Hepatocyte (in vitro differentiated cells): Measurements from ENCODE around the gene GPR39.

Experiments
- EZH2 ChIP-seq: fragments of 200-600 bp; sonication (generic); IDR thresholded peaks from 2 replicates; pipeline ENCODE4 v1.6.1; 2016; ENCODE audit warnings: antibody characterized with exemption, mild to moderate bottlenecking, borderline replicate concordance
- EZH2phosphoT487 ChIP-seq: fragments of 200-600 bp; sonication (generic); IDR thresholded peaks from one replicate; pipeline ENCODE4 v1.6.1; 2018; ENCODE audit warnings: antibody characterized with exemption, mild to moderate bottlenecking, low read depth, moderate library complexity; ENCODE audit not compliant: unreplicated experiment, severe bottlenecking
- TF ChIP-seq, protein P1 (sequence below): fragments of 200-600 bp; sonication (generic); IDR thresholded peaks from 2 replicates; pipeline ENCODE4 v1.5.1; 2016; ENCODE audit warnings: antibody characterized with exemption, mild to moderate bottlenecking; ENCODE audit not compliant: poor library complexity

DNA sequence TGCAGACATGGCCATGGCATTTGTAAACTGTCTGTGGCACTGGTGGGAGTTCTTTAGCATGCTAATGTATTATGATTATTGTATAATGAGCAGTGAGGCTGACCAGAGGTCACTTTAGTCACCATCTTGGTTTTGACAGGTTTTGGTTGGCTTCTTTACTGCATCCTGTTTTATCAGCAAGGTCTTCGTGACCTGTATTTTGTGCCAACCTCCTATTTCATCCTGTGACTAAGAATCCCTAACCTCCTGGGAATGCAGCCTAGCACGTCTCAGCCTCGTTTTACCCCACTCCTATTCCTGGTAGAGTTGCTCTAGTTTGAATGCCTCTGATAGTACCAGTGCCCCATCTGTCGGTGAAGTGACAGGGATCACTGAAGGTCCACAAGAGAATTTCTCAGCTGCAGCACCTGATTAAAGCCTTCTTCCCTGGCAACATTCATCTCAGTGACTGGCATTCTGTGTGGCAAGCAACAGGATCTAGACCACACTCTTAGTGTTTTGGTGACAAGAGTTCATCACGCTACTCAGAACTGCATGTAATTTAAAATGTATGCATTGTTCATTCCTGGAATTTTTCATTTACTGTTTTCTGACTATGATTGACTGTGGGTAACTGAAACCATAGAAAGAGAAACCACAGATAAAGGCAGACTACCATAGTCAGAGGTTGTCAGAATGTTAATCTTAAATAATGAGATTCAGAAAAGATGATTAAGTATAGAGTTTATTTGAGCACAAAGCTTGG is 43.0 kb upstream of the GPR39 start:
- TF ChIP-seq, protein P1, sequence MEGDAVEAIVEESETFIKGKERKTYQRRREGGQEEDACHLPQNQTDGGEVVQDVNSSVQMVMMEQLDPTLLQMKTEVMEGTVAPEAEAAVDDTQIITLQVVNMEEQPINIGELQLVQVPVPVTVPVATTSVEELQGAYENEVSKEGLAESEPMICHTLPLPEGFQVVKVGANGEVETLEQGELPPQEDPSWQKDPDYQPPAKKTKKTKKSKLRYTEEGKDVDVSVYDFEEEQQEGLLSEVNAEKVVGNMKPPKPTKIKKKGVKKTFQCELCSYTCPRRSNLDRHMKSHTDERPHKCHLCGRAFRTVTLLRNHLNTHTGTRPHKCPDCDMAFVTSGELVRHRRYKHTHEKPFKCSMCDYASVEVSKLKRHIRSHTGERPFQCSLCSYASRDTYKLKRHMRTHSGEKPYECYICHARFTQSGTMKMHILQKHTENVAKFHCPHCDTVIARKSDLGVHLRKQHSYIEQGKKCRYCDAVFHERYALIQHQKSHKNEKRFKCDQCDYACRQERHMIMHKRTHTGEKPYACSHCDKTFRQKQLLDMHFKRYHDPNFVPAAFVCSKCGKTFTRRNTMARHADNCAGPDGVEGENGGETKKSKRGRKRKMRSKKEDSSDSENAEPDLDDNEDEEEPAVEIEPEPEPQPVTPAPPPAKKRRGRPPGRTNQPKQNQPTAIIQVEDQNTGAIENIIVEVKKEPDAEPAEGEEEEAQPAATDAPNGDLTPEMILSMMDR, result no peak
- no peak for TF ChIP-seq EZH2
- TF ChIP-seq EZH2phosphoT487, result no peak
